Measurements from ENCODE around the gene CTNND2.

DNA sequence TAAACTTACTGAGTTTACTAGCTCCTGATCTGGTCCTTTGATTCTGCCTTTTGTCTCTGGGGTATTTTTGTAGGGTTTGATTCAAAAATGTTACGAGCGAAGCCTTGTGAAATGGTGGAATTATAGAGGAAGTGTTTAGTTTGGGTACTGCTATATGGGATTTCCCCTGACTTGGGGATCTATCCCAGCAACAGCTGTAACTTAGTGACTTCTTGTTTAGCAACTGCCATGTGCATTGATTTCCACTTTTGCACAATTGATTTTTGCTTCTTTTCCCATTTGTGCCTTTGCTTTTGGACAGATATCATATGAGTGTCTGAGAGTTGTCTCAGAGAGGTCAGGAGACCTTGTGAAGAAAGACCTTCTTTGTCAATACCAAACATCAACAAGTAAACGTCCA is 894.7 kb downstream of the CTNND2 start:
- TF ChIP-seq POLR2A (IDR thresholded peaks at IDR 0.05): no peak
- TF ChIP-seq, protein P1, sequence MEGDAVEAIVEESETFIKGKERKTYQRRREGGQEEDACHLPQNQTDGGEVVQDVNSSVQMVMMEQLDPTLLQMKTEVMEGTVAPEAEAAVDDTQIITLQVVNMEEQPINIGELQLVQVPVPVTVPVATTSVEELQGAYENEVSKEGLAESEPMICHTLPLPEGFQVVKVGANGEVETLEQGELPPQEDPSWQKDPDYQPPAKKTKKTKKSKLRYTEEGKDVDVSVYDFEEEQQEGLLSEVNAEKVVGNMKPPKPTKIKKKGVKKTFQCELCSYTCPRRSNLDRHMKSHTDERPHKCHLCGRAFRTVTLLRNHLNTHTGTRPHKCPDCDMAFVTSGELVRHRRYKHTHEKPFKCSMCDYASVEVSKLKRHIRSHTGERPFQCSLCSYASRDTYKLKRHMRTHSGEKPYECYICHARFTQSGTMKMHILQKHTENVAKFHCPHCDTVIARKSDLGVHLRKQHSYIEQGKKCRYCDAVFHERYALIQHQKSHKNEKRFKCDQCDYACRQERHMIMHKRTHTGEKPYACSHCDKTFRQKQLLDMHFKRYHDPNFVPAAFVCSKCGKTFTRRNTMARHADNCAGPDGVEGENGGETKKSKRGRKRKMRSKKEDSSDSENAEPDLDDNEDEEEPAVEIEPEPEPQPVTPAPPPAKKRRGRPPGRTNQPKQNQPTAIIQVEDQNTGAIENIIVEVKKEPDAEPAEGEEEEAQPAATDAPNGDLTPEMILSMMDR (IDR thresholded peaks at IDR 0.05): no peak
